Parathyroid adenoma (tissue), 2 donors: ENCODE measurements around the gene SYNGR2.

Experiments
- H2AFZ ChIP-seq: fragments of 300-600 bp; sonication (generic); one replicate; pipeline ENCODE4 v1.7.0; 2017; ENCODE audit warnings: antibody characterized with exemption, mild to moderate bottlenecking
- H3K27ac ChIP-seq: fragments of 300-600 bp; sonication (generic); one replicate; pipeline ENCODE4 v1.7.0; 2017
- H3K27me3 ChIP-seq: fragments of 300-600 bp; sonication (generic); one replicate; pipeline ENCODE4 v1.7.0; 2017; ENCODE audit warnings: low read length; ENCODE audit not compliant: control insufficient read depth, insufficient read depth
- H3K36me3 ChIP-seq: fragments of 300-600 bp; sonication (generic); one replicate; pipeline ENCODE4 v1.7.0; 2017; ENCODE audit warnings: low read length; ENCODE audit not compliant: control insufficient read depth, insufficient read depth
- H3K4me1 ChIP-seq: fragments of 300-600 bp; sonication (generic); one replicate; pipeline ENCODE4 v1.7.0; 2017; ENCODE audit warnings: control low read depth
- H3K4me2 ChIP-seq: fragments of 300-600 bp; sonication (generic); one replicate; pipeline ENCODE4 v1.7.0; 2017; ENCODE audit warnings: low read length
- H3K4me3 ChIP-seq: fragments of 300-600 bp; sonication (generic); one replicate; pipeline ENCODE4 v1.7.0; 2017; ENCODE audit warnings: low read depth, low read length
- H3K79me2 ChIP-seq: fragments of 300-600 bp; sonication (generic); one replicate; pipeline ENCODE4 v1.7.0; 2017; ENCODE audit warnings: control low read depth
- H3K9ac ChIP-seq: fragments of 300-600 bp; sonication (generic); one replicate; pipeline ENCODE4 v1.7.0; 2017; ENCODE audit warnings: mild to moderate bottlenecking
- H3K9me3 ChIP-seq: fragments of 300-600 bp; sonication (generic); one replicate; pipeline ENCODE4 v1.7.0; 2017; ENCODE audit warnings: low read length; ENCODE audit not compliant: control insufficient read depth
- TF ChIP-seq, protein P1 (sequence below): fragments of 300-600 bp; sonication (generic); IDR thresholded peaks from one replicate; pipeline ENCODE4 v1.7.0; 2017; ENCODE audit warnings: antibody characterized with exemption, mild to moderate bottlenecking
- donor health status: primary hyperparathyroidism.

The SYNGR2 gene

DNA sequence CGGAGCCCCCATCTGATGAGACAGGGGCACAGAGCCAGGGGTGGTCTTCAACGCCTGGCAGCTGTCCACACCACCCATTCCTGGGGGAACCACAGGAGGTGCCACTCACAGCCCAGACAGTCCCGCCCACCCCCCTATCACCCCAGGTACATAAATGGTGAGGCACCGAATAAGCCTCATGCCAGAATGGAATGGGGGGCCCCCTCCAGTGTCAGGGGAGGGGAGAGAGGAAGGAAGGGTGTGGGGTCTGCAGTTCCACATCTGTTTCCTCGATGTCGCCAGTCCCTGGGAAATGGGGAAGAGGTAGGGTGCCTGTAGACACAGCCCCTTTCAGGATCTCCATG, 41.5 kb upstream of the SYNGR2 start:
- H3K9ac ChIP-seq, result no peak overlapping the region
- H3K4me2 ChIP-seq, result no peak overlapping the region
- no peak overlapping the region for H2AFZ ChIP-seq
- no peaks in the 10 kb centered on the region for H3K27me3 ChIP-seq
- H3K4me1 ChIP-seq, result peaks cover 4% of the 10 kb centered on the region
- H3K9me3 ChIP-seq, result no peaks in the 10 kb centered on the region
- no peaks in the 10 kb centered on the region for H3K79me2 ChIP-seq
- no peaks in the 10 kb centered on the region for H3K36me3 ChIP-seq
- TF ChIP-seq, protein P1, sequence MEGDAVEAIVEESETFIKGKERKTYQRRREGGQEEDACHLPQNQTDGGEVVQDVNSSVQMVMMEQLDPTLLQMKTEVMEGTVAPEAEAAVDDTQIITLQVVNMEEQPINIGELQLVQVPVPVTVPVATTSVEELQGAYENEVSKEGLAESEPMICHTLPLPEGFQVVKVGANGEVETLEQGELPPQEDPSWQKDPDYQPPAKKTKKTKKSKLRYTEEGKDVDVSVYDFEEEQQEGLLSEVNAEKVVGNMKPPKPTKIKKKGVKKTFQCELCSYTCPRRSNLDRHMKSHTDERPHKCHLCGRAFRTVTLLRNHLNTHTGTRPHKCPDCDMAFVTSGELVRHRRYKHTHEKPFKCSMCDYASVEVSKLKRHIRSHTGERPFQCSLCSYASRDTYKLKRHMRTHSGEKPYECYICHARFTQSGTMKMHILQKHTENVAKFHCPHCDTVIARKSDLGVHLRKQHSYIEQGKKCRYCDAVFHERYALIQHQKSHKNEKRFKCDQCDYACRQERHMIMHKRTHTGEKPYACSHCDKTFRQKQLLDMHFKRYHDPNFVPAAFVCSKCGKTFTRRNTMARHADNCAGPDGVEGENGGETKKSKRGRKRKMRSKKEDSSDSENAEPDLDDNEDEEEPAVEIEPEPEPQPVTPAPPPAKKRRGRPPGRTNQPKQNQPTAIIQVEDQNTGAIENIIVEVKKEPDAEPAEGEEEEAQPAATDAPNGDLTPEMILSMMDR, result no peak
- no peak overlapping the region for H3K4me3 ChIP-seq
- H3K27ac ChIP-seq, result no peak overlapping the region

DNA sequence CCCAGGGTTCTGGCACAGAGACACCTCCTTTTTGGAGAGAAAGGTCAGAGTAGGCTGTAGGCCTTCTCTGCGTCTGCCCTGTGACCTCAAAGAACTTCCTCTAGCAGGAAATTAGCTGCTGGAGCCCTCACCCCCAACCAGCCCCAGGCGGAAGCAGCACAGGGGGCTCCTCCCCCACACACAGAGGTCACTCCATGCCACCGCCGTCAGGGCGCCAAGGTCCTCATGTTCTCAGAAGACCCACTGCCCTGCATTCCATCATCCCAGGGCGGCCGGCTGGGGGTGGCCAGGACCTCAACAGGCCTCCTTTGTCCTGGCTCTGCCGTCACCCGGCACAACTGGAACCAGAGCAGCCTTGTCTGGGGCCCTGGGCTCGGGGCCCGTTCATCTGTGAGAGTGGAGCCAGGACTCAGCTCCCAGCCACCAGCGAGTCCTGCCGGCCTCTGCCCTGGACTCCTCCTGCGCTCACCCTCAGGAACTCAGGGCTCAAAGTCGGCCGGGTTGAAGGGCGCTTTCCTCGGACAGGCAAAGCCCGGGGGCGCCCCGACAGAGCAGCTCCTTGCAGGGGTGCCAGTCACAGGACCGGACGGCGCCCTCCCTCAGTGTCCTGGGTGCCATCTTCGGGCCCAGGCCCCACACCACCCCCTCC, 41.0 kb upstream of the SYNGR2 start:
- no peaks in the 10 kb centered on the region for H3K36me3 ChIP-seq
- peaks cover 4% of the 10 kb centered on the region for H3K4me1 ChIP-seq

DNA sequence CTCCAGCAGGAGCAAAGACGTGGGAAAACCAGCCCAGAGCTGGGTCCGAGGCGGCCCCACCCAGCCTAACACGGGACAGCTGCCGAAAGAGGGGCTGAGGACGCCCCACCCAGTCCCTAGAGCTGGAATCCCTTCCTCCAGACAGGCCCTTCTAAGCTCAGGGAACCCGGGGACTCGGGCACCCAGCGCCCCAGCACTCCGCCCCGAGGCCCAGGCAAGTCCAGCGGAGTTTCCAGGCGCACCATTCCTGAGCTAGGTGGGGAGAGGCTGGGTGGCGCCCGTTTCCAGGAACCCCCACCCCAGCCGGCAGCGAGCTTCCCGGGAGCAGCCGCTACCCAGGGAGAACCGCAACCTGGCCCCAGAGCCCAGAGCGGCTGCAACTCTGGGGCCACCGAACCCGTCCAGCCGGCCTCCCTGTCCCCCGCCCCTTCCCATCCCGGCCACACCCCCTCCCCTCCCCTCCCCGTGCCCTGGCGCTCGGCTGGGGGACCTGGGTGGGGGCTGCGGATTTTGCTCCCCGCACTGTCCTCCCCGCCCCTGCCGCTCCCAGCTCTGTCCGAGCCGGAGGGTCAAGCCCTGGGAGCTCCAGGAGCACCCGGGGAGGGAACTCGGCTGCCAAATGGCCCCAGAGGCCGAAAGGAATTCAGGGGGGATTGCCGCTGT, 40.4 kb upstream of the SYNGR2 start:
- Histone ChIP-seq H3K4me3 (peak overlapping the region; percentile 74), H3K36me3 (no peaks in the 10 kb centered on the region), H3K4me1 (peaks cover 4% of the 10 kb centered on the region), H3K79me2 (no peaks in the 10 kb centered on the region), H3K9ac (no peak overlapping the region), H3K27me3 (no peaks in the 10 kb centered on the region), H2AFZ (peak overlapping the region; percentile 98), H3K27ac (peak overlapping the region; percentile 53), H3K9me3 (no peaks in the 10 kb centered on the region), H3K4me2 (peak overlapping the region; percentile 88)
- TF ChIP-seq, protein P1, result no peak

More for the DNA sequence above, 41.0 kb upstream of the SYNGR2 start:
- H3K27me3 ChIP-seq, result no peaks in the 10 kb centered on the region
- no peaks in the 10 kb centered on the region for H3K9me3 ChIP-seq
- H2AFZ ChIP-seq, result peak overlapping the region; percentile 98
- TF ChIP-seq, protein P1, result no peak
- H3K4me2 ChIP-seq, result peak overlapping the region; percentile 88
- peak overlapping the region; percentile 74 for H3K4me3 ChIP-seq
- H3K9ac ChIP-seq, result no peak overlapping the region
- no peaks in the 10 kb centered on the region for H3K79me2 ChIP-seq
- H3K27ac ChIP-seq, result peak overlapping the region; percentile 53

DNA sequence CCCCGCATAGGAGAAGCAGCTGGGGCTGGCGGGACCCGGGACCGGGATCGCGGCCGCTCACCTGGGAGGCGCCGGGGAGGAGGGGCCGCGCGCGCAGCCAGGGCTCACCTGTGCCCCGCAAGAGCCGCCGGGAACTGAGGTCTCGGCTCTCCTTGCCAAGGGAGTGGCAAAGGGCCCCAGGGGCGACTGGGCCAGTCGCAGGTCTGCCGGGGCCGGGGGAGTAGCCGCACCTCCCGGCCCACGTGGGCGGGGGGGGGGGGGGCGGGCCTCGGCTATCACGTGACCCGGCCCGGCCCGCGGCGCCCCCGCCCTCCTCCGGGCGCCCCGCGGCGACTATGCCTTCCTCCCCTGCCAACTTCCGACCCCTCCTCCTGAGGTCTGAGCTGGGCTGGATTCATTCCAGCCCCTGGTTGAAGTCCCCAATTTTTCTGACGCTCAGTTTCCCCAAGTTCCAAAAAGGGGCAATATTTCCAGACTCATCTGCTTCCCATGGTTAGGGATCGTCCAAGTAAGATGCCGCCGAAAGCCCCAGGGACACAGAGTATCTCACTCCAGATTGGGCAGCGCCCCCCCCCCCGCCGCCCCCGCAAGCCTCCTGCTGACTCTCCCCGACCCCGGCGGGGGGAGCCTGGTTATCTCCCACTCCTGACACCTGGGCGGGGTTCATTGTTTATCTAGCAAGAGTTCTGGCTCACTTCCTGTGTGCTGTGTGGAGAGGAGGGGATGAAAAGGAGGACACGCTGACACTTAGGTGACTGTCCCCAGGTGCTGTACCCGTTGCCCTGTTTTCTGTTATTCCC, 39.6 kb upstream of the SYNGR2 start, which contains the start of gene TMC6:
Gene TMC6, minus strand, starts transcription at position 205 of the 800 bp plus-strand sequence. CDS start 1,923 bp downstream, outside the sequence.
- H3K36me3 ChIP-seq, result no peaks in the 10 kb centered on the region
- H3K9me3 ChIP-seq, result no peaks in the 10 kb centered on the region
- peak within 1 kb of the TSS; percentile 98 for H2AFZ ChIP-seq
- H3K9ac ChIP-seq, result no peak within 1 kb of the TSS
- no peaks in the 10 kb centered on the region for H3K79me2 ChIP-seq
- peak within 1 kb of the TSS; percentile 74 for H3K4me3 ChIP-seq
- H3K4me2 ChIP-seq, result peak within 1 kb of the TSS; percentile 88
- H3K4me1 ChIP-seq, result peaks cover 4% of the 10 kb centered on the region
- no peaks in the 10 kb centered on the region for H3K27me3 ChIP-seq
- H3K27ac ChIP-seq, result peak within 1 kb of the TSS; percentile 53
- TF ChIP-seq, protein P1, result no peak
